Measurements from ENCODE around the gene TLR9.

TLR9 gene

DNA sequence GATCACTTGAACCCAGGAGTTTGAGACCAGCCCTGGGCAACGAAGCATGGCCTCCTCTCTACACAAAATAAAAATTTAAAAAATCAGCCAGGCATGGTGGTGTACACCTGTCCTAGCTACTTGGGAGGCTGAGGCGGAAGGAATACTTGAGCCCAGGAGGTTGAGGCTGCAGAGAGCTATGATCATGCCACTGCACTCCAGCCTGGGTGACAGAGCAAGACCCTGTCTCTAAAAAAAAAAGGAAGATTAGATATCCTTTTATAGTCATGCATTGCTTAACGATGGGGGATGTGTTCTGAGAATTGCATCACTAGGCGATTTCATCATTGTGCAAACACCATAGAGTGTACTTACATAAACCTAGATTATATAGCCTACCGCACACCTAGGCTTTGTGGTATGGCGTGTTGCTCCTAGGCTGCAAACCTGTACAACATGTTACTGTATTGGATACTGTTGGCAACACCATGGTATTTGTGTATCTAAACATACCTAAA lies 14.8 kb downstream of the TLR9 start:
- Histone ChIP-seq H3K27ac (ENCODE audit: low read length) (no peak overlapping the region), H3K9me3 (ENCODE audit: insufficient read depth, low read length, severe bottlenecking) (no peaks in the 10 kb centered on the region), H3K9ac (ENCODE audit: low read depth, low read length) (no peak overlapping the region), H3K79me2 (ENCODE audit: insufficient read depth, low read length) (no peaks in the 10 kb centered on the region), H2AFZ (ENCODE audit: low read depth, low read length) (no peak overlapping the region), H3K4me2 (ENCODE audit: insufficient read depth, low read length) (no peak overlapping the region), H4K20me1 (ENCODE audit: insufficient read depth, low read length) (no peaks in the 10 kb centered on the region; the same call in 1 of the 2 replicates), H3K27me3 (ENCODE audit: insufficient read depth, low read length, poor library complexity) (no peaks in the 10 kb centered on the region), H3K4me1 (ENCODE audit: insufficient read depth, low read length) (no peaks in the 10 kb centered on the region), H3K36me3 (ENCODE audit: insufficient read depth, low read length) (peaks cover 95% of the 10 kb centered on the region), H3K4me3 (ENCODE audit: low read depth in 1 of 2, low read length in 2 of 2) (no peak overlapping the region)
- ATAC-seq (ENCODE audit: insufficient read depth, low read depth) = no peak
- TF ChIP-seq CTCF (IDR thresholded peaks at IDR 0.05; ENCODE audit: borderline replicate concordance, extremely low read depth, low read length, poor library complexity, severe bottlenecking) = no peak
- no peak for TF ChIP-seq EZH2 (IDR thresholded peaks at IDR 0.05; ENCODE audit: borderline replicate concordance, low read depth, low read length, severe bottlenecking)
- no peak for DNase-seq

GRCh38 chr3:52210037-52210436 lies 15.4 kb downstream of the TLR9 start:
- Histone ChIP-seq H3K4me1 (ENCODE audit: insufficient read depth, low read length) (no peaks in the 10 kb centered on the region), H3K4me3 (ENCODE audit: low read depth in 1 of 2, low read length in 2 of 2) (no peak overlapping the region), H3K36me3 (ENCODE audit: insufficient read depth, low read length) (peaks cover 95% of the 10 kb centered on the region), H3K79me2 (ENCODE audit: insufficient read depth, low read length) (no peaks in the 10 kb centered on the region), H3K27me3 (ENCODE audit: insufficient read depth, low read length, poor library complexity) (no peaks in the 10 kb centered on the region), H3K9me3 (ENCODE audit: insufficient read depth, low read length, severe bottlenecking) (no peaks in the 10 kb centered on the region), H3K27ac (ENCODE audit: low read length) (no peak overlapping the region), H4K20me1 (ENCODE audit: insufficient read depth, low read length) (no peaks in the 10 kb centered on the region; the same call in 1 of the 2 replicates), H3K9ac (ENCODE audit: low read depth, low read length) (no peak overlapping the region), H2AFZ (ENCODE audit: low read depth, low read length) (no peak overlapping the region), H3K4me2 (ENCODE audit: insufficient read depth, low read length) (no peak overlapping the region)
- DNase-seq (no peak), ATAC-seq (ENCODE audit: insufficient read depth, low read depth) (no peak)
- TF ChIP-seq EZH2 (IDR thresholded peaks at IDR 0.05; ENCODE audit: borderline replicate concordance, low read depth, low read length, severe bottlenecking) = no peak
- no peak for TF ChIP-seq CTCF (IDR thresholded peaks at IDR 0.05; ENCODE audit: borderline replicate concordance, extremely low read depth, low read length, poor library complexity, severe bottlenecking)

DNA sequence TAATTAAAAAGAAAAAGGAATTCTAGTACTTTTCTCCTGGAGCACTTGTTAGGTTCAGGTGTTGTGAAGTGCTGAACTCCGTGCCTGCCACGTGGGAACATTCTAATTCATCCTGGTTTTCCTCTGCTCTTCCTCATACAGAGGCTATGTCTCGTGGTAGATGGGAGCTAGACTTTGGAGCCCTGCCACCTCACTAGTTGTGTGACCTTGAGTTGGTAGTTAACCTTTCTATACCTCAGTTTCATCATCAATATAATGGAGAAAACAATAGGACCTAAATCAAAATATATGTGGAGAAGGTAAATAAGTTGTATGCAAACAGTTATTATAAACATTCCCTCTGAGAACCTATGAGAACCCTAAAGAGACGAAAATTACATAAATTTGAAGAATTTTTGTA lies 16.9 kb downstream of the TLR9 start:
- Histone ChIP-seq H3K4me2 (ENCODE audit: insufficient read depth, low read length) (no peak overlapping the region), H3K27me3 (ENCODE audit: insufficient read depth, low read length, poor library complexity) (no peaks in the 10 kb centered on the region), H3K79me2 (ENCODE audit: insufficient read depth, low read length) (no peaks in the 10 kb centered on the region), H3K9me3 (ENCODE audit: insufficient read depth, low read length, severe bottlenecking) (no peaks in the 10 kb centered on the region), H3K9ac (ENCODE audit: low read depth, low read length) (no peak overlapping the region), H3K36me3 (ENCODE audit: insufficient read depth, low read length) (peaks cover 95% of the 10 kb centered on the region), H2AFZ (ENCODE audit: low read depth, low read length) (no peak overlapping the region), H3K27ac (ENCODE audit: low read length) (no peak overlapping the region), H4K20me1 (ENCODE audit: insufficient read depth, low read length) (no peaks in the 10 kb centered on the region; the same call in 1 of the 2 replicates), H3K4me3 (ENCODE audit: low read depth in 1 of 2, low read length in 2 of 2) (no peak overlapping the region), H3K4me1 (ENCODE audit: insufficient read depth, low read length) (no peaks in the 10 kb centered on the region)
- DNase-seq = no peak
- ATAC-seq (ENCODE audit: insufficient read depth, low read depth) = no peak
- TF ChIP-seq EZH2 (IDR thresholded peaks at IDR 0.05; ENCODE audit: borderline replicate concordance, low read depth, low read length, severe bottlenecking) (no peak), CTCF (IDR thresholded peaks at IDR 0.05; ENCODE audit: borderline replicate concordance, extremely low read depth, low read length, poor library complexity, severe bottlenecking) (no peak)

All from DND-41 (cell line).